T-cell (primary cell): ENCODE results near the gene CACNA1A. TPM values are rescaled to one million over a fixed set of nuclear protein-coding genes. Genes with fewer than 3 reads are reported as not detected.
"Not testable (repeated sequence)": the region's sequence is repeated elsewhere in the genome, so short reads cannot be mapped to it uniquely, and the experiment has no call there.

Source experiments
- ATAC-seq, 4 experiments: fragments of 200-7000 bp in 3 of 4; fragments of 150-1000 bp in 1 of 4; cut with Tn5 transposase; replicated peaks in 1 of 4; 1 replicate in 3 of 4; 2 replicates in 1 of 4; pipeline ENCODE4 v1.10.0; 2021; ENCODE audit warnings: moderate library complexity in 3 of 4, mild to moderate bottlenecking in 2 of 4, moderate number of reproducible peaks in 1 of 4
- CTCF ChIA-PET, 2 donors: fragments of 300-600 bp; sonication (Branson Sonifier 250); formaldehyde crosslinking; loops; one replicate each; lab custom pipeline; 2022; ENCODE audit warnings: antibody characterized with exemption in 2 of 2; lab: Charles Lee
- POLR2A ChIA-PET, 2 donors: fragments of 300-600 bp; sonication (Branson Sonifier 250); formaldehyde crosslinking; loops; one replicate each; lab custom pipeline; 2022; ENCODE audit warnings: antibody characterized with exemption in 2 of 2; lab: Charles Lee
- DNase-seq, 35 experiments: peaks; one replicate each; pipeline versions ENCODE4 v3.0.0 to v3.0.0-alpha.2; 2013 to 2023
- H3K27ac ChIP-seq: one replicate; pipeline ENCODE4 v1.5.1; 2013; ENCODE audit warnings: low read length
- H3K27me3 ChIP-seq, 2 experiments: replicated peaks in 1 of 2; 1 replicate in 1 of 2; 2 replicates in 1 of 2; pipeline versions ENCODE4 v1.6.1 to v1.7.0; 2013; ENCODE audit warnings: low read length in 1 of 2, mixed read lengths in 1 of 2; ENCODE audit not compliant: control insufficient read depth in 2 of 2, insufficient read depth in 2 of 2; ENCODE audit errors: extremely low read depth in 1 of 2
- H3K36me3 ChIP-seq, 2 donors: 1 replicate in 1 of 2; 2 replicates in 1 of 2; pipeline versions ENCODE4 v1.6.1 to v1.7.0; 2013; ENCODE audit warnings: low read length in 1 of 2; ENCODE audit not compliant: control insufficient read depth in 2 of 2, insufficient read depth in 1 of 2; ENCODE audit errors: extremely low read depth in 1 of 2
- H3K4me1 ChIP-seq, 2 experiments: 1 replicate in 1 of 2; 2 replicates in 1 of 2; pipeline versions ENCODE4 v1.6.1 to v1.7.0; 2013; ENCODE audit warnings: low read length in 2 of 2, mixed read lengths in 1 of 2; ENCODE audit not compliant: insufficient read depth in 2 of 2, control insufficient read depth in 1 of 2; ENCODE audit errors: extremely low read depth in 1 of 2
- H3K4me3 ChIP-seq, 2 donors: 1 replicate in 1 of 2; 2 replicates in 1 of 2; pipeline versions ENCODE4 v1.5.1 to v1.7.0; 2013; ENCODE audit warnings: mild to moderate bottlenecking in 2 of 2, low read length in 1 of 2, moderate library complexity in 1 of 2; ENCODE audit not compliant: control insufficient read depth in 1 of 2; ENCODE audit errors: extremely low read depth in 1 of 2
- H3K9me3 ChIP-seq: 2 replicates; pipeline ENCODE4 v1.7.0; 2013
- H3K27ac Mint-ChIP-seq, 2 donors: one replicate each; pipeline ENCODE4 v1.8.0; 2020 to 2021; ENCODE audit warnings: mild to moderate bottlenecking in 2 of 2, mixed read lengths in 2 of 2
- H3K27me3 Mint-ChIP-seq, 2 donors: one replicate each; pipeline ENCODE4 v1.8.0; 2021 to 2022; ENCODE audit warnings: mixed read lengths in 2 of 2
- H3K36me3 Mint-ChIP-seq: one replicate; pipeline ENCODE4 v1.8.0; 2021; ENCODE audit warnings: mixed read lengths
- H3K4me1 Mint-ChIP-seq, 3 donors: one replicate each; pipeline ENCODE4 v1.8.0; 2020 to 2022; ENCODE audit warnings: mixed read lengths in 3 of 3, mild to moderate bottlenecking in 1 of 3
- H3K4me3 Mint-ChIP-seq, 3 donors: one replicate each; pipeline ENCODE4 v1.8.0; 2020 to 2022; ENCODE audit warnings: mild to moderate bottlenecking in 3 of 3, mixed read lengths in 3 of 3, moderate library complexity in 3 of 3
- H3K9me3 Mint-ChIP-seq, 3 donors: one replicate each; pipeline ENCODE4 v1.8.0; 2020 to 2022; ENCODE audit warnings: mixed read lengths in 3 of 3
- WGBS: methylation state at CpG from one replicate; pipeline ENCODE4 v1.1.5; 2013; ENCODE audit warnings: missing lambda C conversion rate; ENCODE audit not compliant: insufficient coverage; 5-methylcytosine and 5-hydroxymethylcytosine counted together
- total RNA-seq, 35 experiments: library from RNA in 6 of 35; stranded (reverse) in 6 of 35; fragments of 120-200 nt in 1 of 35; gene quantifications; one replicate each; pipeline versions ENCODE4 v1.2.1 to v1.2.4 and lab custom pipeline; 2013 to 2026

The CACNA1A gene
- total RNA-seq, 5 donors from 2014 or later (not counting 1 experiment from before 2014, with no cell fraction given), result 0.33 to 0.89 (median 0.51) TPM

DNA sequence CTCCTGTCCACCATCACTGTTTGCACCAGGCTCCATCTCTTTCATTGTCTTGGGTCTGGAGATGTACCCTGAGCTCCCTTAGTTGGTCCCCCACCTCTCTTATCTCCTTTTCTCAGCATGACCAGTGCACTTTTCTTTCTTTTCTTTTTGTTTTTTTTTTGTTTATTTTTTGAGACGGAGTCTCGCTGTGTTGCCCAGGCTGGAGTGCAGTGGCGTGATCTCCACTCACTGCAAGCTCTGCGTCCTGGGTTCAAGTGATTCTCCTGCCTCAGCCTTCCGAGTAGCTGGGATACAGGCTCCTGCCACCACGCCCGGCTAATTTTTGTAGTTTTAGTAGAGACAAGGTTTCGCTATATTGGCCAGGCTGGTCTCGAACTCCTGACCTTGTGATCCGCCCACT lies 328.0 kb downstream of the CACNA1A start:
- H3K4me3 Mint-ChIP-seq, result not testable (repeated sequence)

DNA sequence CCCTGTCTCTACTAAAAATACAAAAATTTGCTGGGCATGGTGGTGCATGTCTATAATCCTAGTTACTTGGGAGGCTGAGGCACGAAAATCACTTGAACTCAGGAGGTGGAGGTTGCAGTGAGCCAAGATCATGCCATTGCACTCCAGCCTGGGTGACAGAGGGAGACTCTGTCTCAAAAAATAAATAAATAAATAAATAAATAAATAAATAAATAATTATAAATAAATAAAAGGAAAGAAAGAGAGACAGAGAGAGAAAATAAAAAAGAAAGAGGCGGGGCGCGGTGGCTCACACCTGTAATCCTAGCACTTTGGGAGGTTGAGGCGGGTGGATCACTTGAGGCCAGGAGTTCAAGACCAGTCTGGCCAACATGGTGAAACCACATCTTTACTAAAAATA lies 328.7 kb downstream of the CACNA1A start:
- H3K27me3 ChIP-seq, H3K36me3 ChIP-seq, H3K36me3 Mint-ChIP-seq, H3K9me3 Mint-ChIP-seq, H3K27me3 Mint-ChIP-seq, H3K4me3 ChIP-seq, DNase-seq, H3K27ac ChIP-seq, ATAC-seq, H3K9me3 ChIP-seq, POLR2A ChIA-PET, H3K4me3 Mint-ChIP-seq: not testable (repeated sequence)
- no CpG with 5 or more reads among the region's 5 CpGs for WGBS
- H3K4me1 ChIP-seq, result peaks cover 18 to 70% of the 10 kb centered on the region in 2 experiments
- CTCF ChIA-PET, result interaction anchor here (0.5 to 0.7 kb wide), 2 partner anchors 72 to 264 kb away, joined by 3 read pairs; no protein-coding TSS in a partner anchor
- peaks cover 30 to 50% (median 41%) of the 10 kb centered on the region in 3 donors for H3K4me1 Mint-ChIP-seq
- H3K27ac Mint-ChIP-seq, result peak overlapping the region in 1 of 2 donors; percentile 39

More for the DNA sequence above, 328.0 kb downstream of the CACNA1A start:
- Mint-ChIP-seq H3K27ac (peak overlapping the region; percentile 39 to 70), H3K4me1 (peaks cover 22 to 43% (median 34%) of the 10 kb centered on the region in 3 donors)
- WGBS, result 92% methylated on average over 7 of the region's 10 CpGs
- not testable (repeated sequence) for ATAC-seq, H3K27ac ChIP-seq, H3K9me3 Mint-ChIP-seq, DNase-seq, H3K27me3 Mint-ChIP-seq, H3K9me3 ChIP-seq, H3K4me3 ChIP-seq, H3K36me3 Mint-ChIP-seq, H3K27me3 ChIP-seq, H3K36me3 ChIP-seq
- CTCF ChIA-PET, result interaction anchor here in 1 of 2 donors (0.5 kb wide), 1 partner anchor 71 kb away, joined by 3 read pairs; no protein-coding TSS in a partner anchor
- POLR2A ChIA-PET, result interaction anchor here in 1 of 2 donors (0.6 kb wide), 1 partner anchor 272 kb away, joined by 8 read pairs; no protein-coding TSS in a partner anchor
- H3K4me1 ChIP-seq, result peaks cover 13 to 66% of the 10 kb centered on the region in 2 experiments

DNA sequence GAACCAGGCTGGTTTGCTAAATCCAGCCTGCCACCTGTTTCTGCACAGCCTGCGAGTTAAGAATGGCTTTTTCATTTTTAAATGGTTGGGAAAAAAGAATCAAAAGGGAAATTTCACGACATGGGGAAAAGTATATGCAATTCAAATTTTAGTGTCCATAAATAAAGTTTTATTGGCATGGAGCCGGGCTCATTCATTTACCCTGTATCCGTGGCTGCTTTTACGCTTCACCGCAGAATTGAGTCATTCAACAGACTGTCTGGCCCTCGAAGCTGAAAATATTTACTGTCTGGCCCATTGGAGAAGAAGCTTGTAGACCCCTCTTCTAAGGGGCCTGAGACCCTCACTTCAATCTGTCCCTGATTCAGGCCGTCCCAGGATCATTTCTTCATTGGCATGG lies 329.9 kb downstream of the CACNA1A start:
- WGBS, result 100% methylated on average over 1 of the region's 8 CpGs
- Histone ChIP-seq H3K36me3 (no peaks in the 10 kb centered on the region), H3K4me1 (peaks cover 23 to 70% of the 10 kb centered on the region in 2 experiments), H3K4me3 (no peak overlapping the region), H3K9me3 (no peaks in the 10 kb centered on the region), H3K27ac (no peak overlapping the region), H3K27me3 (no peaks in the 10 kb centered on the region)
- Mint-ChIP-seq H3K36me3 (no peaks in the 10 kb centered on the region), H3K4me1 (peaks cover 33 to 56% (median 46%) of the 10 kb centered on the region in 3 donors), H3K4me3 (no peak overlapping the region), H3K9me3 (no peaks in the 10 kb centered on the region), H3K27me3 (no peaks in the 10 kb centered on the region), H3K27ac (peak overlapping the region; percentile 67 to 80)
- ChIA-PET POLR2A (no interaction called here), CTCF (interaction anchor here in 1 of 2 donors (0.9 kb wide), 1 partner anchor 21 kb away, joined by 5 read pairs; no protein-coding TSS in a partner anchor)
- DNase-seq, result no peak
- ATAC-seq, result no peak

DNA sequence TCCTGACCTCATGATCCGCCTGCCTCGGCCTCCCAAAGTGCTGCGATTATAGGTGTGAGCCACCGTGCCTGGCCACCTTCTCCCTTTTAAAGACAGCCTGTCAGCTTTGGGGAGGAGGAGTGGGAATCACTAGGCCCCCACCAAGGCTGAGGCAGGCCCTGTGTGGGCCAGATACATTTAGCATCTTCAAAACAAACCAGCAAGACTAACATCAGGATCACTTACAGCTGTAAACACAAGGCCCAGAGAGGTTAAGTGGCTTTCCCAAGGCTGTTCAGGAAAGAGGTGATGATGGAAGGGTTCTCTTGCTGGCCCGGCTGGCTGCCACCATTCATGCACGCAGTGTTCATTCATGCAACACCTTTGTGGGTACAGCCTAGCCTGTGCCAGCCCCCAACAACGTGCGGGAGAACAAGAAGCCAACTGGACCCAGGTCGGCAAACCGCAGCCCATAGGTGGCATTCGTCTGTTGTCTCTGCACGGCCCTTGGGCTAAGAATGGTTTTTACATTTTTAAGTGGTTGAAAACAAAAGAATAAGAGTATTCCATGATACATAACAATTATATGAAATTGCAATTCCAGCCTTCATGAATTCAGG lies 333.0 kb downstream of the CACNA1A start:
- Histone ChIP-seq H3K27ac (peak overlapping the region; percentile 95), H3K4me1 (peaks cover 40 to 80% of the 10 kb centered on the region in 2 experiments), H3K27me3 (no peaks in the 10 kb centered on the region), H3K36me3 (no peaks in the 10 kb centered on the region), H3K4me3 (peak overlapping the region in 1 of 2 donors; percentile 46), H3K9me3 (no peaks in the 10 kb centered on the region)
- POLR2A ChIA-PET, result interaction anchor here in 1 of 2 donors (0.6 kb wide), 1 partner anchor 53 kb away, joined by 3 read pairs; no protein-coding TSS in a partner anchor
- WGBS, result 65% methylated on average over 7 of the region's 12 CpGs
- H3K4me1 Mint-ChIP-seq, result peaks cover 48 to 70% (median 62%) of the 10 kb centered on the region in 3 donors
- no peaks in the 10 kb centered on the region for H3K36me3 Mint-ChIP-seq
- CTCF ChIA-PET, result no interaction called here
- ATAC-seq, result no peak
- no peaks in the 10 kb centered on the region for H3K27me3 Mint-ChIP-seq
- no peak for DNase-seq
- H3K4me3 Mint-ChIP-seq, result peak overlapping the region; percentile 75 to 82 (median 82)
- H3K9me3 Mint-ChIP-seq, result no peaks in the 10 kb centered on the region
- H3K27ac Mint-ChIP-seq, result peak overlapping the region; percentile 99 to 100

DNA sequence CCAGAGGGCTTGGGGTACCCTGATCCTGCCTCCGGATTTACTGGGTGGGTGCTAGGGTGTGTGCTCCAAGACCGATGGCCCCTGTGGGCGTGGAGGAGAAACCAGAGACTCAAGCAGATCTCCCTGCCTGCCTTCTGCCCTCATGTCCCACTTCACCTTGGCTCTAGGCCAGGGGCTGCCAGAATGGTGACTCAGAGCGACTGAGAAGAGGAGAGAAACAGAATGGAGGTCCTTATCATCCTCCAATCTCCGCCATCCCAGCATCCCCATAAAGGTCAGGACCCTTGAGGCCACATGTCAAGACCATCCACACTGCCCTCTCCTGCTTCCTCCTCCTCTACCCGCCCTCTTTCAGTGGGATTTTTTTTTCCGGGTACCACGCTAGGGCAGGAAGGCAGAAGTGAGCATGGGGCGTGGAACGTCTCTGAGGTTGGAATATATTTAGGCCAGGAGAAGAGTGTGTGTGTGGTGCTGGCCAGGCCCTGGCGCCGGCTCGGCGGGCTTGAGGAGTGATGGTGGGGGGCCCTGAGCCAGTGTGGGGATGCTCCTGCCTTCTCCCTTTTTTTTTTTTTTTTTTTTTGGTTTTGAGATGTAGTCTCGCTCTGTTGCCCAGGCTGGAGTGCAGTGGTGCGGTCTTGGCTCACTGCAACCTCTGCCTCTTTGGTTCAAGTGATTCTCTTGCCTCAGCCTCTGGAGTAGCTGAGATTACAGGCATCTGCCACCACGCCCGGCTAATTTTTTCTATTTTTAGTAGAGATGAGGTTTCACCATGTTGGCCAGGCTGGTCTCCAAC lies 333.7 kb downstream of the CACNA1A start:
- peak overlapping the region in 1 of 2 donors; percentile 46 for H3K4me3 ChIP-seq
- 41% methylated on average over 7 of the region's 18 CpGs for WGBS
- no peaks in the 10 kb centered on the region for H3K27me3 ChIP-seq
- peak overlapping the region; percentile 99 to 100 for H3K27ac Mint-ChIP-seq
- peaks cover 44 to 85% of the 10 kb centered on the region in 2 experiments for H3K4me1 ChIP-seq
- ATAC-seq, result peak; percentile 17 to 36 (median 26)
- no peaks in the 10 kb centered on the region for H3K27me3 Mint-ChIP-seq
- POLR2A ChIA-PET, result no interaction called here
- CTCF ChIA-PET, result no interaction called here
- peak overlapping the region; percentile 75 to 82 (median 82) for H3K4me3 Mint-ChIP-seq
- peak in 33 of 35 experiments; percentile 52 to 87 (median 68) for DNase-seq
- no peaks in the 10 kb centered on the region for H3K9me3 ChIP-seq
- H3K9me3 Mint-ChIP-seq, result no peaks in the 10 kb centered on the region
- H3K4me1 Mint-ChIP-seq, result peaks cover 53 to 74% (median 64%) of the 10 kb centered on the region in 3 donors
- H3K27ac ChIP-seq, result peak overlapping the region; percentile 95
- no peaks in the 10 kb centered on the region for H3K36me3 ChIP-seq
- no peaks in the 10 kb centered on the region for H3K36me3 Mint-ChIP-seq

DNA sequence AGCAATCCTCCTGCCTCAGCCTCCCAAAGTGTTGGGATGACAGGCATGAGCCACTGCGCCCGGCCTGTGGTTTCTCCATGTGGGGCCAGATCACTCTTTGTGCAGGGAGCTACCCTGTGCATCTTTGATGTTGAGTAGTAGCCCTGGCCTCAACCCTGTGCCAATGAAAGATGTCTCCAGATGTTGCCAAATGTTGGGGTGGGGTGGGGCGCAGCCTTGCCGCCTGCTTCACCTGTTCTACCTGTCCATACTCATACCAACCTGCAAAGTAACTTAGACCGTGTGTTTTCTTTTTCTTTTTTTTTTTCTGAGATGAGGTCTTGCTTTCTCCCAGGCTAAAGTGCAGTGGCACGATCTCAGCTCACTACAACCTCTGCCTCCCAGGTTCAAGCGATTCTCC lies 335.1 kb downstream of the CACNA1A start:
- WGBS, result no CpG with 5 or more reads among the region's 7 CpGs
- Histone ChIP-seq H3K9me3 (no peaks in the 10 kb centered on the region), H3K4me1 (peaks cover 49 to 97% of the 10 kb centered on the region in 2 experiments), H3K36me3 (no peaks in the 10 kb centered on the region), H3K27me3 (no peaks in the 10 kb centered on the region), H3K4me3 (no peak overlapping the region), H3K27ac (peak overlapping the region; percentile 95)
- Mint-ChIP-seq H3K36me3 (no peaks in the 10 kb centered on the region), H3K4me1 (peaks cover 65 to 83% (median 70%) of the 10 kb centered on the region in 3 donors), H3K27ac (peak overlapping the region; percentile 99 to 100), H3K4me3 (peak overlapping the region; percentile 39 to 82 (median 44)), H3K27me3 (no peaks in the 10 kb centered on the region), H3K9me3 (no peaks in the 10 kb centered on the region)
- ChIA-PET CTCF (no interaction called here), POLR2A (no interaction called here)
- no peak for ATAC-seq
- DNase-seq, result no peak
